Measurements from ENCODE around the gene EFCAB12.

The EFCAB12 gene

GRCh38 chr3:129422897-129423296 lies 5.5 kb downstream of the EFCAB12 start:
- TF ChIP-seq CTCF (IDR thresholded peaks at IDR 0.05; ENCODE audit: low read depth, low read length) (no peak), EZH2phosphoT487 (IDR thresholded peaks at IDR 0.05; ENCODE audit: low read depth) (no peak)
- H3K9me3 ChIP-seq (ENCODE audit: insufficient read depth, low read length) = 0 out of 2 replicates have a peak, but pooled peaks cover 4% of the 10 kb centered on the region
- no peak overlapping the region for H3K27ac ChIP-seq (ENCODE audit: low read length)
- no peak overlapping the region for H3K9ac ChIP-seq (ENCODE audit: low read length)
- no peak overlapping the region for H2AFZ ChIP-seq (ENCODE audit: low read depth, low read length)
- no peaks in the 10 kb centered on the region for H4K20me1 ChIP-seq (ENCODE audit: insufficient read depth, low read length)
- peaks cover 21% of the 10 kb centered on the region for H3K4me1 ChIP-seq (ENCODE audit: low read length)
- H3K4me3 ChIP-seq (ENCODE audit: low read length) = no peak overlapping the region
- H3K4me2 ChIP-seq (ENCODE audit: low read length) = no peak overlapping the region
- no peaks in the 10 kb centered on the region for H3K79me2 ChIP-seq (ENCODE audit: low read length)
- H3K36me3 ChIP-seq (replicated peaks; ENCODE audit: low read depth, low read length) = peaks cover 11% of the 10 kb centered on the region
- no peaks in the 10 kb centered on the region for H3K27me3 ChIP-seq (ENCODE audit: low read depth, low read length)

DNA sequence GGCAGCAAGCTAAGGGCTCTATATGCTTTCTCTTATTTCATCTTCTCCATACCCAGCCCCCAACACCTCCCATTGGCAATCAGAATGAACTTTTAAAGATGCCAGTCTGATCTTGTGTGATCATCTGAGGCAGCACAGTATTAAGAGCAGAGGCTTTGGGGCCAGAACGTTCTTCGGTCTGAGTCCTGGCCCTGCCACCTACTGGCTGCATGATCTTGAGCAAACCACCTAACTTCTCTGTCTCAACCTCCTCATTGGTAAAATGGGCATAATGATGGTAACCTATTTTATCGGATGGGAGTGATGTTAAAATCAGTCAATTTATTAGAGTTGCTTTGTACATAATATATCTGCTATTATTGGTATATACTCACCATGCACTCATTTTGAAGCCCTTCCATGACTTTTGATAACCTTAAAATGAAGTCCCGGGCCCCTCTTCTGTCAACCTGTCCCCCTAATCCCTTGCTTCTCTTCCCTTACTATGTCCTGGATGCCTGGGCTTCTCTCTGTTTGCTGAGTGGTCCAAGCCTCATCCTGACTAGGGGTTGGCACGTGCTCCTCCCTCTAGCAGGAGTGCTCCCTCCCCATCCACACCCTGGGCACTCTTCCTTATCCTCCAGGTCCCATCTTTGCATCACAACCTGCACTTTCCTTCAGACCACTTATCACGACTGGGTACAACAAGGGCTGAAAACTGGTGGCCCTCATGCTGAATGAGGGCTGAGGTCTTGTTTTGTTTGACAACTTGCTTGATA lies 6.3 kb downstream of the EFCAB12 start:
- no peaks in the 10 kb centered on the region for H3K79me2 ChIP-seq (ENCODE audit: low read length)
- H4K20me1 ChIP-seq (ENCODE audit: insufficient read depth, low read length) = no peaks in the 10 kb centered on the region
- H3K4me3 ChIP-seq (ENCODE audit: low read length) = no peak overlapping the region
- 0 out of 2 replicates have a peak, but pooled peaks cover 4% of the 10 kb centered on the region for H3K9me3 ChIP-seq (ENCODE audit: insufficient read depth, low read length)
- H3K36me3 ChIP-seq (replicated peaks; ENCODE audit: low read depth, low read length) = peaks cover 6% of the 10 kb centered on the region
- peaks cover 21% of the 10 kb centered on the region for H3K4me1 ChIP-seq (ENCODE audit: low read length)
- no peak overlapping the region for H2AFZ ChIP-seq (ENCODE audit: low read depth, low read length)
- TF ChIP-seq EZH2phosphoT487 (IDR thresholded peaks at IDR 0.05; ENCODE audit: low read depth) = no peak
- no peak for TF ChIP-seq CTCF (IDR thresholded peaks at IDR 0.05; ENCODE audit: low read depth, low read length)
- H3K4me2 ChIP-seq (ENCODE audit: low read length) = no peak overlapping the region
- no peaks in the 10 kb centered on the region for H3K27me3 ChIP-seq (ENCODE audit: low read depth, low read length)
- no peak overlapping the region for H3K27ac ChIP-seq (ENCODE audit: low read length)
- H3K9ac ChIP-seq (ENCODE audit: low read length) = no peak overlapping the region

DNA sequence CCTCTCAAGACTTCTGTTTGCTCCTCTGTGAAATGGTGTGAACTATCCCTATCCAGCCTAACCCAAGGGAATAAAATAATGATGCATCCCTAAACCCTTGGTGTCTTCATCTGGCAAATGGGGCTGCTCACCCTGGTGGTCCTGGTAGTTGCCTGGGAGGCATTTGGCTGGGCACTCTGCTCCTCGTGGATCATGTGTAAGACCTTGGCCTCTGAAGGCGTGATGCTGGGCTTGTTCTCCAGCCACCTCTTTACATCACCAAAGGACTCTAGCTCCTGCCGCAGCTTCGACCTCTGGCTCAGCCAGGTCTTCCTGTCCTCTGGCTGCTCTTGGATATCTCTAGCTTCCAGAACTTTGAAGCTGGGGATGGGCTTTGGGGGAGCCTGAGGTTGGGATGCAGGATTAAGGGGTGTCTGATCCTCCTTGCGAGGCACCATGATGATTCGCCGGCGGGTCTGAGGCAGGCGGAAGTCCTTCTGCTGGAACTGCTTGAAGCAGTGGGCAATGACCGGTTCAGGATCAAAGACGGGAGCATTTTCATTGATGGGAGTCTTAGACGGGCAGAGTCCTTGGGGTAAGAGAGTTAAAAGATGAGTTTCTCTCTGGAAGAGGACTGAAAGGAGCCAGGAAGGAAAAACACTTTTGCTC lies 7.1 kb downstream of the EFCAB12 start:
- H3K4me3 ChIP-seq (ENCODE audit: low read length) = no peak overlapping the region

More for the DNA sequence above, 7.1 kb downstream of the EFCAB12 start:
- Histone ChIP-seq H2AFZ (ENCODE audit: low read depth, low read length) (no peak overlapping the region), H3K9me3 (ENCODE audit: insufficient read depth, low read length) (0 out of 2 replicates have a peak, but pooled peaks cover 4% of the 10 kb centered on the region), H3K4me2 (ENCODE audit: low read length) (no peak overlapping the region), H3K36me3 (replicated peaks; ENCODE audit: low read depth, low read length) (peaks cover 6% of the 10 kb centered on the region), H3K4me1 (ENCODE audit: low read length) (peaks cover 21% of the 10 kb centered on the region), H3K9ac (ENCODE audit: low read length) (no peak overlapping the region), H3K79me2 (ENCODE audit: low read length) (no peaks in the 10 kb centered on the region), H3K27ac (ENCODE audit: low read length) (no peak overlapping the region), H3K27me3 (ENCODE audit: low read depth, low read length) (no peaks in the 10 kb centered on the region), H4K20me1 (ENCODE audit: insufficient read depth, low read length) (no peaks in the 10 kb centered on the region)
- no peak for TF ChIP-seq EZH2phosphoT487 (IDR thresholded peaks at IDR 0.05; ENCODE audit: low read depth)
- no peak for TF ChIP-seq CTCF (IDR thresholded peaks at IDR 0.05; ENCODE audit: low read depth, low read length)
